Fibroblast of villous mesenchyme (primary cell): ENCODE data around the gene TTC21A. TPM values are rescaled to one million over a fixed set of nuclear protein-coding genes. Genes with fewer than 3 reads are reported as not detected.

Experiments used
- DNase-seq: peaks from one replicate; pipeline ENCODE4 v3.0.0-alpha.2; 2010; ENCODE audit warnings: low read depth
- H3K4me3 ChIP-seq: 2 replicates; pipeline ENCODE4 v1.5.1; 2011; ENCODE audit warnings: low read depth, mild to moderate bottlenecking, low read length
- small RNA-seq: library from RNA; depleted of rRNA; stranded (forward); fragments of <200 nt; gene quantifications from one replicate; pipeline ENCODE3, GENCODE V24; 2012
- total RNA-seq: library from RNA; depleted of rRNA; stranded (reverse); fragments of >200 nt; gene quantifications from 2 replicates; pipeline ENCODE4 v1.2.3, GENCODE V29; 2012
- TF ChIP-seq, protein P1 (sequence below): IDR thresholded peaks from 2 replicates; pipeline ENCODE4 v1.5.1; 2012; ENCODE audit warnings: low read depth, mild to moderate bottlenecking, low read length; ENCODE audit not compliant: insufficient read depth

The TTC21A gene
- total RNA-seq, 1 donor, result 3.9 TPM

GRCh38 chr3:39184968-39185285 lies 77.4 kb downstream of the TTC21A start:
- no peak for DNase-seq
- TF ChIP-seq, protein P1, sequence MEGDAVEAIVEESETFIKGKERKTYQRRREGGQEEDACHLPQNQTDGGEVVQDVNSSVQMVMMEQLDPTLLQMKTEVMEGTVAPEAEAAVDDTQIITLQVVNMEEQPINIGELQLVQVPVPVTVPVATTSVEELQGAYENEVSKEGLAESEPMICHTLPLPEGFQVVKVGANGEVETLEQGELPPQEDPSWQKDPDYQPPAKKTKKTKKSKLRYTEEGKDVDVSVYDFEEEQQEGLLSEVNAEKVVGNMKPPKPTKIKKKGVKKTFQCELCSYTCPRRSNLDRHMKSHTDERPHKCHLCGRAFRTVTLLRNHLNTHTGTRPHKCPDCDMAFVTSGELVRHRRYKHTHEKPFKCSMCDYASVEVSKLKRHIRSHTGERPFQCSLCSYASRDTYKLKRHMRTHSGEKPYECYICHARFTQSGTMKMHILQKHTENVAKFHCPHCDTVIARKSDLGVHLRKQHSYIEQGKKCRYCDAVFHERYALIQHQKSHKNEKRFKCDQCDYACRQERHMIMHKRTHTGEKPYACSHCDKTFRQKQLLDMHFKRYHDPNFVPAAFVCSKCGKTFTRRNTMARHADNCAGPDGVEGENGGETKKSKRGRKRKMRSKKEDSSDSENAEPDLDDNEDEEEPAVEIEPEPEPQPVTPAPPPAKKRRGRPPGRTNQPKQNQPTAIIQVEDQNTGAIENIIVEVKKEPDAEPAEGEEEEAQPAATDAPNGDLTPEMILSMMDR, result no peak
- no peak overlapping the region for H3K4me3 ChIP-seq

GRCh38 chr3:39185326-39185958 lies 78.0 kb downstream of the TTC21A start:
- H3K4me3 ChIP-seq, result no peak overlapping the region
- TF ChIP-seq, protein P1, result no peak
- no peak for DNase-seq

- H3K4me3 ChIP-seq, result no peak overlapping the region
- TF ChIP-seq, protein P1, result no peak
- DNase-seq, result no peak
Observed at GRCh38 chr3:39185959-39186691, 78.6 kb downstream of the TTC21A start.

GRCh38 chr3:39186692-39187151 lies 79.2 kb downstream of the TTC21A start:
- H3K4me3 ChIP-seq, result no peak overlapping the region
- TF ChIP-seq, protein P1, result no peak
- no peak for DNase-seq

DNA sequence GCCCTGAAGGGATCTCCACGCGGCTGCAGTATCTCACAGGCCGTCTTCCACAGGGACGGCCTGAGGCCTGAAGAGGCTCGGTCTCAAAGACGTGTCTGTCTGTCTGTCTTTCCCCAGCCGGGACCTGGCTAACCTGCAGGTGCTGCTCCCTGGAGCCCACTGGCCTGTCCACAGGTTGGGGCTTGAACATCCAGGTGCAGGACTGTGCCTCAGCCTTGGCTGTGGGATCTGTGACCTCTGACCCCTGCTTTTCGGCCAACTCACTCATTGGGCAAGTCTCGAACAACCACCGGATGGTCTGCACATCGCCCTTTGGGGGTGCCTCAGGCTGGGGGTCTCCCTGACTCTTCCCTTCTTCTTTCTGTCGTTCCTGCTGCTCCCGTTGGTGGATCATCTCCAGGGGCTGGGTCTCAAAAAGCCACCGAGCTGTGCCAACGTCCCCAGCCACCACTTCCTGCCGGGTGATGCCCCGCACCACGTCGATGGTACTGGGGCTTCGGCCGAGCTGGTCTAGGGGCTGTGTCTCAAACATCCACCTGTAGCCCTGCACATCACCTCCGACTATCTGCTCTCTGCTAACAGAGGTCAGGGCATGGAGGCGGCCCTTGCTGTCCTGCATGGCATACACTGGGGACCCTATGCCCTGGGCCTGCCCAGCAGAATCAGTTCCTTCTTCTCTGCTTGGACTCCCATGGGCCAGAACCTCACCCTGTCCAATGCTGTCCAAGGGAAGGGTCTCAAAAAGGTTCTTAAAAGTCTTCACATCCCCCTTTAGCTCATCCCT lies 80.1 kb downstream of the TTC21A start:
- no peak overlapping the region for H3K4me3 ChIP-seq
- DNase-seq, result no peak
- TF ChIP-seq, protein P1, result no peak

Small RNA genes lying within 50 kb of the gene (small RNA-seq; reads per million reads assigned to genes)
- not detected for gene RF00017

Other genes starting within 250 kb of the TTC21A start
- gene SCN11A, start 55.7 kb upstream of the TTC21A start, total RNA-seq, result under 0.01 TPM in 2 replicates
- 19.6 and 30.2 TPM in 2 replicates for gene WDR48, start 55.7 kb upstream of the TTC21A start, total RNA-seq
- 44.9 and 50.9 TPM in 2 replicates for gene GORASP1, start 53 bp upstream of the TTC21A start, total RNA-seq
- gene CSRNP1, start 45.9 kb downstream of the TTC21A start, total RNA-seq, result 16.8 and 20.7 TPM in 2 replicates
- gene XIRP1, start 84.9 kb downstream of the TTC21A start, total RNA-seq, result under 0.01 TPM in 1 of 2 replicates, not detected in the other
- not detected in 2 replicates for gene CX3CR1, start 172.4 kb downstream of the TTC21A start, total RNA-seq
- not detected in 2 replicates for gene CCR8, start 222.0 kb downstream of the TTC21A start, total RNA-seq